GM18505 (cell line): ENCODE results near the gene AGMO.

Experiments used
- ATAC-seq: cut with Tn5 transposase; IDR thresholded peaks from one replicate; pipeline ENCODE4 v1.9.1; 2021; ENCODE audit not compliant: unreplicated experiment
- POLR2A ChIP-seq: IDR thresholded peaks from 4 replicates; pipeline ENCODE4 v1.6.1; 2011; ENCODE audit warnings: borderline replicate concordance; ENCODE audit not compliant: insufficient read depth, insufficient read length; ENCODE audit errors: extremely low read depth

AGMO gene

DNA sequence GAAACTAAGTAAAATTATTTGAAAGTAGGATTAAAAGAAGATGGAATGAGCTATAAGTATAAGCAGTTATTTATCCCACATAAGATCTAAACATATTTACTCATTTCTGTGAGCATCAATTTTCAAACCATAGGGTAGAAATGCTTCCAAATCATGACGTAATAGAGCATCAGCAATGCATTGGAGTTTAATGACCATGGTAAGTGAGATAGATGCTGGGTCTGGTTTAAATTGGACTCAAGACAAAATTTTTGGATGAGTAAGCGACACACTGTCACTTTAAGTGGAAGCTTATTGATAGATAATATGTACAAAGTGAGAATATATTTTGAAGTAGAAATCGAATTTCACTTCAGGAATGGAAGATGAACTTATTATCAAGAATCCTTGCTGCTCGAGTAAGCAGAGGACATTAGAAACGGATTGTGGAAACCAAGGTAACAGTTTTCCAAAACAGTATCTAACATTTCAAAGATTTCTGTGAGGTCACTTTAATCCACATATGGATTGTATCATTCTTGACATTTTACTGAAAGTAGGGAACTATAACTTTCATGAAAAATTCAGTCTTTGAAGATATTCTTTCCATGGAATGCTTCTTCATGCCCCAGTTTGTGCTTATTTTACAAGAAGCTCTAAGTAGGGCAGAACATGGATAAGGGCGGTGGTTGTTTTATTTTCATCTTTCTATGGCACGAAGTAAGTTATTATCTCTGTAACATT lies 85.8 kb downstream of the AGMO start:
- no peak for ATAC-seq
- TF ChIP-seq POLR2A: no peak

DNA sequence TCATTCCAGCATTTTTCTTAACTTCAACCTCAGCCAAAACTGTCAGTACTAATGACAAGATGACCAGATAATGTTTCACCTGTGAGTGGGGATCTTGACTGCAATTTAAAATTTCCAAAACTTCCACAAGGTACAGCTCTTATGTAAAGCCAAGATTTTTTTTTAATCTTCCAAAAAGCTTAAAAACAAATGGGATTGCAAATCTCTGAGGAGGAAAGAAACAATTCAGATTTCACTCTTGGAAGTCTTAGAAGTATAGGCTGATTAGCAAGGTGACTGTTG lies 90.2 kb downstream of the AGMO start:
- TF ChIP-seq POLR2A: no peak

DNA sequence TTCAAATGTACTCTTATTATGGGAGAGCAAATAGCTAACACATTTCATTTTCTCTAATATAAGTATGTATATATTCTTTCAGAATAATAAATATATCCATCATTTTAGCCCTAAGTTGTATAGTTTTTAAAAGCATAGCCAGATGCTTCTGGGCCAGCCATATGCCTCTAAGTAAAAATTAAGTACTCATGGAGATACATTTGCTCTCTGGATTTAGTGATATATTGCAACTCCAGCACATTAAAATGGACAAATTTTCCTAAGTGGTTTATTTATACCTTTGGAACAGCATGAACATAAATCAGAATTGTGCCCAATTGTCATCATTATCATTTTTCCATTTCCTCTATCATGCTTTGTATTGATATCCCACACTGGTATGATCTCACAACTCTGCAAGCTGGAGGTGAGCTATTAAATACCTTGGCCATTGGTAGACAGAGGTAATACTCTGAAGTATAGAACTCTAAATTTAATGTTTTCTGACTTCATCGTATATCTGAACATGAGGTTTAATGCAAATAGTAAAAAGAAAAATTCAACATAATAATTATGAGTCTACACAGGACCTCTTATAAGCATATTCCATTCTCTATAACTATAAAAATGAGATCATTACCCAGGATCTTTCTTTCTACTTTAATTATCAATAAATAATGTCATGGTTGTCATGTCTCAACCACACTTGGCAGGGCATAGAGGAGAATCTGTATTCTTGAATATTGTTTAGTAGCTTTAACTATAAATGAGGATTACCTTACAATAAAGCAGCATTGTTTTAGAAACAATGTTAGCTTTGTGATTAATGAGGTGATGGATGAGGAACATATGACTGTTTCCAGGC lies 90.8 kb downstream of the AGMO start:
- TF ChIP-seq POLR2A: no peak
- ATAC-seq: no peak

More for the DNA sequence above, 90.2 kb downstream of the AGMO start:
- ATAC-seq: no peak

DNA sequence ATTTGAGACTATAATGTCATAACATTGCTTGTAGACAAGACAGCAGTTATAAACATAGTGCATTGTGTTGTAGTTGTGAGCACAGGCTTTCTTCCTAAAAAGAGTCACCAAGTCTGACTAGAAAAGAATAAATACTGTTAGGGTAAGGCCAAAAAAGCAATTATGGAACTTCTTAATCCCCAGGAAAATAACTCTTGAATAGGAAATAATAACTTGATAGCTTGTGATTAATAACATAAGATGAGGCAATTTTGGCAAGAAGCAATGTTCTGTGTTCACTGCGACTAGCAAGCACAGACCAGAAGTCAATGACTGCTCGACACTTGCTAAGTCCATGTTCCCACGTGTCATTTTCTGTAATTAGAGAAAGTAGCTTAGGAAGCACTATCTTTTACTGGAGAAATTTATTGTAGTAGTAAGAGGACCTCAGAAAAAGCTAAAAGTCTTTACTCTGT lies 97.1 kb downstream of the AGMO start:
- ATAC-seq: no peak
- TF ChIP-seq POLR2A: no peak

DNA sequence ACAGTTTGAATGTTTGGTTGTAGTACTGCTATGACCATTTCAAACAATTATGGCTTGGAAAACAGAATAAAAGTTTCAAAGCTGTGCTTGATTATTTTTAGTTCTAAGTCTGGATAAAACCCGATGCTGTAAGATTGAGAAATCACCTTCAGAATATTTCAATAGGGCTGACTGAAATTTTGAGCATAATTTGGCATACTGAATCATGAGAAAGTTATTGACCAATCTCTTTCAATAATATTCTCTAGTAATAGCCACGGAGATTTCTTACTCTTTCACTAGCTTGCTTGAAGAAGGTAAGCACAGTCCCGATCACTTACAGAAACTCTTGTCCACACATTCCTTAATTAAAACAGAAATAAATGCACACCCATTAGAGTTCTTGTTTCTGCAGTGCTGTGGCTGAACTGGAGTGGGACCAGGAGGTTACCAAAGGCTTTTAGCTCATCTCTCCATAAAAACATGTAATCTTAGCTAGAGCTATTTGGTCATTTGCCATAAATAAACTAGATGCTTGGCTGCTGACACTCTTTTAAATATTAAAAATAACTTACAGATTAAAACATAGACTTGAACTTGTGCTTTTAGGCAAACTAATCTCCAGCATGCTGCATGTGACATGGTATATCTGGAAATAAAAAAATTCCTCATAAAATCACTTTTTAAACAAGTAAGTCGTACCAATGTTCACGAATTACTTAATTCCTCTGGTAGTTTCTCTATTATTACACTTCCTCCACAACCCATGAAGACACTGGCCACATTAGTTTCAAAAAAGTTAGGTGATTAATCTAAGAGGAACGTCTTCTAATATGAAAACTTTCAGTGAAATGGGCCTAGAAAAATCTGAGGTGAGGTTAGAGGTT lies 97.8 kb downstream of the AGMO start:
- no peak for ATAC-seq
- TF ChIP-seq POLR2A: no peak

DNA sequence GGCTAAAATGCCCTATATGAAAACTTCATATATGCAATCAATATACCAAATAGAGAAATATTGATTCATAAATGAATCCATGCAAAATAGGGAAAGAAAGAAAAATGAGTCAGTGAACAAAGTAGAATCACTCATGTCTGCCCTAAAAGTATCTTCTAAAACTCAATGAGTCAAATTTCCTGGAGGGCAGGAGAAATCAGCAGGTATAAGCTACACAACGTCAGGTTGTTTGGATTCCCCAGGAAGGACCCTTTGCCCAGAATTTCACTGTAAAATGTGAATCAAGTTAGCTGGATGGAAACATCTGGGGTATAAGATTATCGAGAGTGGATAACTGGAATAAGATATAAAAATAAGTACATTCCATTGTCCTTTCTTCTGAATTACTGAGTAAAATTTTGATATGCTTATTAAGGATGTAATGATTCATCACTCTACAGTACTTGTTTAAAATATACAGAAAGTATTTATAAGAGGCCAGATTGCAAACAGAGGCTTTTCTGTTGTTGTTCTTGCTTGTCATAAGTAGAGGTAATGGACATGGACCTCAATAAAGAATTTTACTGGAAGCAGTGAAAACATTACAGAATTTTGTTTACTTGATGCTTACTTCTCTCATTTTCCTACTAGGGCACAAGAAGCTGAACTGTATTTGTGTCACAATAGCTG lies 99.0 kb downstream of the AGMO start:
- ATAC-seq: no peak
- no peak for TF ChIP-seq POLR2A

DNA sequence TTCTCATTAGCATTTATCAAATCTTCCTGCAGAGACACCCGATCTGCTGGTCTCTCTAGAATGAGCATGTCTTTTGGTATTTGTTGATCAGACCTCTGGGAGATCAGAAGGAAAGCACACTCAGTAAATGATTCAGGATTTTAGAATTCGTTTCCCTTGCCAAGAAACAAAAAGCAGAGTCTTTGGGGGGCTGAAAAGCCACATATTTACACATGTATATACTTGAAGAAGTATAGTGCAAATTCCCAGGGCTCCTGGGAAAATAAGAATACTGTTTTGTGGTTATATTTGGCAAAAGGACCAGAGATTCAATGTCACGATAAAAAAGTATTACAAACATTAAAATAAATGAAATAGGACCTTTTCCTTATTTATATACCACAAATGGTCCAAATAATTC lies 100.2 kb downstream of the AGMO start:
- ATAC-seq: no peak
- TF ChIP-seq POLR2A: no peak

DNA sequence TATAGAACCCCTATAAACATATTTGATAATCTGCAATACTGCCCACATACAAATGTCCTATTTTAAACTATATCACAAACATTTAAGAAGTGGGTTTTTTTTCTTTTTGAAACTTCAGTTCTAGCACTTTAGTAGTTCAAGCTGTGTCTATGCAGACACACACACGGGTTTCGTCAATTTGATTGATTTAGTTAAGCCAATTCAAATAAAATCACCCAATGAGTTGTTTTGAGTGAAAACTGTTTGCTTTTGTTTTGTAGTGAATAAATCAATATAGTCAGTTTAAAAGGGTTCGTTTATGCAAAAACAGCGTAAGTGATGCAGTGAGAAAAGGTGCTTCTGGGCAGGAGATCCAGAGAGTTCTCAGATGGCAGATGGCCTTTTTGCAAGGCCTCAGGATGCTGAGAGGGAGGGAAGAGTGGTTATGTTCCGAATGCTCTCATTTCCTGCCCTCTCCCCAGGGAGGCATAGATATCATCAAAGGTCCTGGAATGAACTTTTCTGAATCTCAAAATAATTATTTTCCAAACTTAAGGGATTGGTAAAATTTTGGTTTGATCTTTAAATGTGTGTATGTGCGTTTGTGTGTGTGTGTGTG lies 102.7 kb downstream of the AGMO start:
- TF ChIP-seq POLR2A: no peak
- no peak for ATAC-seq

DNA sequence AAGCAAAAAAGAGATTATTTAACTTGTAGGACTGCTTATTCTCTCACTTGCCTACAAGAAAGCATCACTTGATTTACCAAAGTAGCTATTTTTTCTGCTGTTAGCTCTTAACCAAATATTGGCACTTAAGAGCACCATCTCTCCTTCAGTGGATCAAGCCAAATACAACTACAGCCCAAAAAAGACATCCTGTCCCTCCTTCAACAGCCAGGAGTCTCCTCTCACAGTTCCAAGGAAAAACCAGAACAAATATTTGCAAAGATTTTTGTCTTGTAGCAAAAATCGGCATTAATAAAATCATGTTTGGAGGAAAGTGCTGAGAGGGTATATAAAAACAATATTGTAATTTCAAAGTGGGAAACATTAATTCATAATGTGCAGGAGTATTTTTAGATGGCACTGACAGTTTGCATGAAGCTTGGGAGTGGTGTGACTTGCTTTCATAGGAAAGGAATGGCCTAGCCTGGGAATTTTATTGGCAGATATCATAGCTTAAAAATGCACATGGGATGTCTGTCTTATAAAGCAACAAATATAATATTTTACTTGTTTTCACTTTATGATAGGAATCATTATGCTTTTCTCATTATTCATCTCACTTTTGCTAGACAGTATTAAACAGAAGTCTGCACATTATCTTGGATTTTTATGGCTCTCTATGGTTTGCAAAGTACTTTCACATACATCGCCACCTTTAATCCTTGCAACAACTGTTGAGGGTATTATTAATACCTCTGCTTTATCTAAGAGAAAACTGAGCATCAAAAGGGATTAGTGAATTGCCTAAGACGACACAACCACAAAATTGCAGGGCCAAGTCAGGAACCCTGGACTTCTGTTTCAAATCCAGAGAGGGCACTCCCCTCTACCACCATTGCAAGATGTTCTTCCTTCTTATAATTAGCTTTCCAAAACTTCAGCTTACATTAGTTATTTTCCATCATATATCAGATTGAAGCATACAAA lies 103.5 kb downstream of the AGMO start:
- no peak for ATAC-seq

DNA sequence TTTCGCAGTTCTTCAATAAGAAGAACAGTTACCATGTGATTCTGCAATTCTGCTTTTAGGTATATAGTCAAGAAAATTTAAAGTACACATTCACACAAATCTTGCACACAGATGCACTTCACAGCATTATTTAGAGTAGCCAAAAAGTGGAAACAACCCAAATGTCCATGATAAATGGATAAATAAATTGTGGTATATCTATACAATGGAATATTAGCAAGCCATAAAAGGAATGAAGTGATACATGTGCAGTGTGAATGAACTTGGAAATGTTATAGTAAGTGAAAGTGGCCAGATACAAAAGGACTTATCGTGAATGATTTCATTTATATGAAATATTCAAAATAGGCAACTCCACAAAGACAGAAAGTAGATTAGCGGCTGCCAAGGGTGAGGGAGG lies 109.1 kb downstream of the AGMO start:
- no peak for ATAC-seq

More for the DNA sequence above, 103.5 kb downstream of the AGMO start:
- TF ChIP-seq POLR2A: no peak

DNA sequence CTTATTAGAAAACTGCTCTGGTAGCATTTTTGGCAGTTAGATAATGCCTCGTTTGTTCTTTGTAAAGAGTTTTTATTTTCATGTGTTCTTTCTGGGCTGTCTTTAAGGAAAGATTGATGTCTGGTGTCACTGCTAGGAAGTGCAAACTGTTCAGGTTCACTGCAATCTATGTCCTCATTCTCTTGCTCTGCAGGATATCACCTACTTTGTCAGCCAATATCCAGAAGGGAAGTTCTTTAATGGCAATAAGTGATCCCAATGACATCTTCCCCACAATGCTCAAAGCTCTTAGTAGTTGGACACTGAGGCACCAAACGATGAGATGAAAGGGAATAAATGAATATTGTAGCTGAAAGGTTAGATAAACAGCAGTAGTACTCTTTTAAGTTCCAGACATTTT lies 115.1 kb downstream of the AGMO start:
- no peak for TF ChIP-seq POLR2A
- ATAC-seq: no peak

More for the DNA sequence above, 109.1 kb downstream of the AGMO start:
- no peak for TF ChIP-seq POLR2A

DNA sequence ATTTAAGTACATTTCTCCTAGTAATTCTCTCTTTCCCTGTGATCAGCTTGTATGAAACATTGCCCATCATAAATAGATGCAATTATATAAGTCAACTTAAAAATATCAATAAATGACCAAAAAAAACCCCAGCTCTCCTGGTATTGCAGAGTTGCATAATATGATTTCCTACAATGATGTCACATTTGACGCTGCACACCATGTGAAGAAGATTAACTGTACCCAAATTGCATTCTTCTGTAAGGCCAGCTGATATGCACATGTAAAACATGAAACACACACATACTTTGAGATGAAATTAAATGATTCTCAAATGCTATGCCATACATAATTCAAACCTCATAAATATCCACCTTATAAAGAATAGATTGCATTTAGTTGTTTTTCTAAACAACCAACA lies 115.5 kb downstream of the AGMO start:
- TF ChIP-seq POLR2A: no peak
- ATAC-seq: no peak

DNA sequence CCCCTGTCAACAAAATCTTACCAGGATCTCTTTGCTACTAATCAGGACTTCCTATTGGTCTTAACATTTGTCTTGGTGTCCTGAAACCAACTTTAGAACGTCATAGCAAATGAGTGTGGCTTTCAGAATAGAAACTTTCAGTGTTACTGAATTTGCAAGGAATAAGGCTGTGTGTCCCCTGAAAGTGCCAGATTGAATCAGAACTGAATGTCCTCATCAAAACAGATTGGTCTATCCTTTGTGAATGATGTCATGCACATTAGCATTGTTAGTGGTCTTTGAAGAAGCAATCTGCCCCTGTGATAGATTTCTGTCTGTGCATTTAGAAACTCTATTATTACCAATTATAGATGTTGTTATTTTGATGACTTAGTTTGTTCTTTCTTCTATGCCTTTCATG lies 119.9 kb downstream of the AGMO start:
- TF ChIP-seq POLR2A: no peak
- no peak for ATAC-seq
